SK-N-SH treated with all-trans-retinoic acid at 6 μM for 48 hours (cell line): ENCODE data around the gene HELZ2.
"Not testable (repeated sequence)": the region's sequence is repeated elsewhere in the genome, so short reads cannot be mapped to it uniquely, and the experiment has no call there.

Source experiments
- ATAC-seq: fragments of 200-7000 bp; cut with Tn5 transposase; 3 replicates; pipeline ENCODE4 v1.9.1; 2020; ENCODE audit warnings: mild to moderate bottlenecking, moderate library complexity
- ARNTL ChIP-seq: fragments of 450-650 bp; formaldehyde crosslinking; IDR thresholded peaks from 2 replicates; pipeline ENCODE4 v1.5.0; 2020; ENCODE audit warnings: low read depth, mild to moderate bottlenecking, moderate library complexity, borderline replicate concordance
- BACH2 ChIP-seq: fragments of 250-450 bp; sonication (Bioruptor Pico); IDR thresholded peaks from 2 replicates; pipeline ENCODE4 v1.9.0; 2021; ENCODE audit warnings: mild to moderate bottlenecking, borderline replicate concordance
- CREB5 ChIP-seq: fragments of 250-450 bp; sonication (Bioruptor Pico); IDR thresholded peaks from 2 replicates; pipeline ENCODE4 v1.5.1; 2020; ENCODE audit warnings: low read depth, mild to moderate bottlenecking, moderate library complexity
- CSDC2 ChIP-seq: fragments of 250-450 bp; sonication (Bioruptor Pico); IDR thresholded peaks from 2 replicates; pipeline ENCODE4 v1.5.0; 2020; ENCODE audit warnings: mild to moderate bottlenecking, moderate library complexity
- ESRRG ChIP-seq: fragments of 250-450 bp; sonication (Bioruptor Pico); IDR thresholded peaks from 2 replicates; pipeline ENCODE4 v1.6.1; 2021; ENCODE audit warnings: mild to moderate bottlenecking
- GLIS3 ChIP-seq: fragments of 250-450 bp; sonication (Bioruptor Pico); IDR thresholded peaks from 2 replicates; pipeline ENCODE4 v1.5.0; 2020; ENCODE audit warnings: mild to moderate bottlenecking, moderate library complexity
- ISL1 ChIP-seq: fragments of 250-450 bp; sonication (Bioruptor Pico); IDR thresholded peaks from 2 replicates; pipeline ENCODE4 v2.1.2; 2022; ENCODE audit warnings: mild to moderate bottlenecking, moderate library complexity
- PATZ1 ChIP-seq: fragments of 250-450 bp; sonication (Bioruptor Pico); IDR thresholded peaks from 2 replicates; pipeline ENCODE4 v1.8.0; 2020; ENCODE audit warnings: mild to moderate bottlenecking, moderate library complexity, borderline replicate concordance
- POU6F1 ChIP-seq: fragments of 250-450 bp; sonication (Bioruptor Pico); IDR thresholded peaks from 2 replicates; pipeline ENCODE4 v1.8.0; 2021; ENCODE audit warnings: low read depth, mild to moderate bottlenecking, moderate library complexity, borderline replicate concordance
- PPARA ChIP-seq: fragments of 250-450 bp; sonication (Bioruptor Pico); IDR thresholded peaks from 2 replicates; pipeline ENCODE4 v1.5.0; 2020; ENCODE audit warnings: mild to moderate bottlenecking, borderline replicate concordance
- RARB ChIP-seq: fragments of 250-450 bp; sonication (Bioruptor Pico); IDR thresholded peaks from 2 replicates; pipeline ENCODE4 v1.8.0; 2021; ENCODE audit warnings: mild to moderate bottlenecking, moderate library complexity
- SNAI2 ChIP-seq: fragments of 250-450 bp; sonication (Bioruptor Pico); IDR thresholded peaks from 2 replicates; pipeline ENCODE4 v1.5.0; 2020; ENCODE audit warnings: mild to moderate bottlenecking, moderate library complexity
- TOX ChIP-seq: fragments of 250-450 bp; sonication (Bioruptor Pico); IDR thresholded peaks from 2 replicates; pipeline ENCODE4 v1.8.0; 2021; ENCODE audit warnings: mild to moderate bottlenecking, moderate library complexity, borderline replicate concordance
- TSHZ2 ChIP-seq: fragments of 250-450 bp; sonication (Bioruptor Pico); IDR thresholded peaks from 2 replicates; pipeline ENCODE4 v1.5.0; 2020; ENCODE audit warnings: mild to moderate bottlenecking, moderate library complexity
- ZC3H10 ChIP-seq: fragments of 250-450 bp; sonication (Bioruptor Pico); IDR thresholded peaks from 2 replicates; pipeline ENCODE4 v1.5.1; 2021; ENCODE audit warnings: mild to moderate bottlenecking, moderate library complexity
- ZFP3 ChIP-seq: fragments of 250-450 bp; sonication (Bioruptor Pico); IDR thresholded peaks from 2 replicates; pipeline ENCODE4 v1.5.0; 2020; ENCODE audit warnings: mild to moderate bottlenecking, moderate library complexity
- ZFP30 ChIP-seq: fragments of 450-650 bp; formaldehyde crosslinking; IDR thresholded peaks from 2 replicates; pipeline ENCODE4 v1.5.0; 2022; ENCODE audit warnings: mild to moderate bottlenecking, moderate library complexity
- ZNF565 ChIP-seq: fragments of 450-650 bp; formaldehyde crosslinking; conservative IDR thresholded peaks from 2 replicates; pipeline ENCODE4 v1.5.0; 2020; ENCODE audit warnings: low read depth, mild to moderate bottlenecking, moderate library complexity
- ZNF70 ChIP-seq: fragments of 450-650 bp; formaldehyde crosslinking; IDR thresholded peaks from 2 replicates; pipeline ENCODE4 v1.5.0; 2020; ENCODE audit warnings: mild to moderate bottlenecking, moderate library complexity
- ZNF8 ChIP-seq: fragments of 450-650 bp; formaldehyde crosslinking; IDR thresholded peaks from 2 replicates; pipeline ENCODE4 v1.5.0; 2020; ENCODE audit warnings: mild to moderate bottlenecking, moderate library complexity

The HELZ2 gene

GRCh38 chr20:63602321-63602720 is 28.3 kb upstream of the HELZ2 start:
- ATAC-seq: no peak
- TF ChIP-seq PPARA (CRISPR knock-in tag) (no peak), ZNF8 (CRISPR knock-in tag) (no peak), ZFP30 (CRISPR knock-in tag) (no peak)

GRCh38 chr20:63601679-63602078 is 27.6 kb upstream of the HELZ2 start:
- not testable (repeated sequence) for ATAC-seq

- TF ChIP-seq ZNF565 (CRISPR knock-in tag) (no peak), BACH2 (CRISPR knock-in tag) (no peak), ZFP3 (CRISPR knock-in tag) (no peak), ZNF70 (CRISPR knock-in tag) (no peak), ISL1 (CRISPR knock-in tag) (no peak), SNAI2 (CRISPR knock-in tag) (no peak), PPARA (CRISPR knock-in tag) (no peak), PATZ1 (CRISPR knock-in tag) (no peak), RARB (CRISPR knock-in tag) (no peak), GLIS3 (CRISPR knock-in tag) (no peak), ARNTL (CRISPR knock-in tag) (no peak), TOX (CRISPR knock-in tag) (no peak), ESRRG (no peak)
- TF ChIP-seq, all 23 proteins: peak for 0
- no peak for ATAC-seq
Measured at GRCh38 chr20:63599396-63600050, 25.5 kb upstream of the HELZ2 start.

- TF ChIP-seq CSDC2 (CRISPR knock-in tag) (no peak), GLIS3 (CRISPR knock-in tag) (no peak), CREB5 (CRISPR knock-in tag) (no peak), POU6F1 (no peak)
- no peak for ATAC-seq
Measured at GRCh38 chr20:63598479-63599395, 24.7 kb upstream of the HELZ2 start.

GRCh38 chr20:63597651-63598478 is 23.8 kb upstream of the HELZ2 start:
- TF ChIP-seq ARNTL (CRISPR knock-in tag) (no peak), TSHZ2 (CRISPR knock-in tag) (no peak), SNAI2 (CRISPR knock-in tag) (no peak), CSDC2 (CRISPR knock-in tag) (no peak), ZNF565 (CRISPR knock-in tag) (no peak), PATZ1 (CRISPR knock-in tag) (no peak), ZC3H10 (CRISPR knock-in tag) (no peak), ZNF8 (CRISPR knock-in tag) (no peak)
- TF ChIP-seq, all 23 proteins: peak for 0
- no peak for ATAC-seq
